Esophagus (tissue), 2 donors: Measurements from ENCODE around the gene GPR55. TPM values are rescaled to one million over a fixed set of nuclear protein-coding genes. Genes with fewer than 3 reads are reported as not detected.

Experiments
- H3K27ac ChIP-seq, 2 donors: one replicate each; pipeline ENCODE4 v1.5.1; 2013; ENCODE audit warnings: low read depth in 2 of 2, mild to moderate bottlenecking in 2 of 2, inconsistent platforms in 1 of 2, low read length in 1 of 2, moderate library complexity in 1 of 2
- H3K27me3 ChIP-seq, 2 donors: one replicate each; pipeline ENCODE4 v1.6.1; 2013; ENCODE audit warnings: low read length in 2 of 2, control low read depth in 1 of 2, mild to moderate bottlenecking in 1 of 2; ENCODE audit not compliant: insufficient read depth in 2 of 2, control insufficient read depth in 1 of 2
- H3K36me3 ChIP-seq, 2 donors: one replicate each; pipeline ENCODE4 v1.6.1; 2013; ENCODE audit warnings: low read length in 1 of 2; ENCODE audit not compliant: control insufficient read depth in 2 of 2, insufficient read depth in 2 of 2
- H3K4me1 ChIP-seq, 2 donors: one replicate each; pipeline ENCODE4 v1.6.1; 2013; ENCODE audit warnings: low read length in 1 of 2; ENCODE audit not compliant: control insufficient read depth in 2 of 2, insufficient read depth in 2 of 2
- H3K4me3 ChIP-seq, 2 donors: one replicate each; pipeline ENCODE4 v1.5.1; 2013; ENCODE audit warnings: low read length in 2 of 2, mild to moderate bottlenecking in 2 of 2, low read depth in 1 of 2, moderate library complexity in 1 of 2
- H3K9me3 ChIP-seq, 2 donors: one replicate each; pipeline ENCODE4 v1.6.1; 2013; ENCODE audit warnings: mild to moderate bottlenecking in 2 of 2, low read depth in 1 of 2, low read length in 1 of 2, moderate library complexity in 1 of 2; ENCODE audit not compliant: control insufficient read depth in 2 of 2, insufficient read depth in 1 of 2
- WGBS, 2 donors: extraction: QIAGEN DNeasy Blood & Tissue Kit; methylation state at CpG; one replicate each; pipeline ENCODE4 v1.1.7; 2013; 5-methylcytosine and 5-hydroxymethylcytosine counted together
- polyA plus RNA-seq, 2 donors: library from polyadenylated mRNA; stranded (reverse); fragments of 200-250 nt; gene quantifications; one replicate each; pipeline ENCODE4 v1.2.3, GENCODE V29; 2013
- donor health status: healthy with polysubstance abuse.
- donor health status: Bipolar disorder and iron deficiency.

The GPR55 gene
- polyA plus RNA-seq, 2 donors, result 0.28 to 0.88 TPM

DNA sequence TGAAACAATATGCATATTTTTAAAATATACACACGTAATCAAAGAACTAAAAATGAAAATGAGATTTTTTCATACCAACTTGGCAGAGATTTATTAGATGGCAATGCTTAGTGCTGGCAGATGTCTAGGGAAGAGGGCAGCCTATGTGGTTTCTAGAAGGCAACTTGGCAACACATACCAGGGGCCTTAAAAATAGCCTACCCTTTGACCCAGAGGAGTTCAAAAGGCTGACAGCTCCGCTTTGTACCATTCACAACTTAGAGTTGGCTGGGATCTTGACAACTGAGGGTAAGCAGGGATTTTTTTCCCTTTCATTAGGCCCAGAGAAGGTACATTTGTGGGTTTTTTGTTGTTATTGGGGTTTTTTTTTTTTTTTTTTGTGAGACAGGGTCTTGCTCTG is 26.4 kb upstream of the GPR55 start:
- H3K9me3 ChIP-seq, result peaks cover 0 to 2% of the 10 kb centered on the region in 2 donors
- 76 to 81% methylated on average over 2 of the region's 2 CpGs for WGBS, 2 donors
- no peak overlapping the region for H3K4me3 ChIP-seq
- H3K27me3 ChIP-seq, result no peaks in the 10 kb centered on the region
- no peak overlapping the region for H3K27ac ChIP-seq
- no peaks in the 10 kb centered on the region for H3K4me1 ChIP-seq
- H3K36me3 ChIP-seq, result no peaks in the 10 kb centered on the region

DNA sequence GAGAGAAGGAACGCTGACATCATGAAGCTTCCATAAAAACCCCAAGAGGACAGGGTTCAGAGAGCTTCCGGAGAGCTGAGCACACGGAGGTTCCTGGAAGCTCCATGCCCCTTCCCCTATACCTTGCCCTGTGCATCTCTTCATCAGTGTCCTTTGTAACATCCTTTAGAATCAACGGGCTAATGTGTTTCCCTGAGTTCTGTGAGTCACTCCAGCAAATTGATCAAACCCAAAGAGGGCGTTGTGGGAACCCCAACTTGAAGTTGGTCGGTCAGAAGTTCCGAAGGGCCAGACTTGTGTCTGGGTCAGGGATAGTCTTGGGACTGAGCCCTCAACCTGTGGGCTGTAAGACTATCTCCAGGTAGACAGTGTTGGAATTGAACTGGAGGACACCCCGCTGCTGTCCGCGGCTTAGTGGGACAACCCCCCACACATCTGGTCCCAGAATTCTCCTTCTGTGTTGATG is 25.9 kb upstream of the GPR55 start:
- no peak overlapping the region for H3K4me3 ChIP-seq
- peaks cover 0 to 2% of the 10 kb centered on the region in 2 donors for H3K9me3 ChIP-seq
- 91% methylated on average over 10 of the region's 10 CpGs for WGBS, 2 donors
- H3K4me1 ChIP-seq, result no peaks in the 10 kb centered on the region
- no peaks in the 10 kb centered on the region for H3K27me3 ChIP-seq
- no peaks in the 10 kb centered on the region for H3K36me3 ChIP-seq
- H3K27ac ChIP-seq, result no peak overlapping the region

DNA sequence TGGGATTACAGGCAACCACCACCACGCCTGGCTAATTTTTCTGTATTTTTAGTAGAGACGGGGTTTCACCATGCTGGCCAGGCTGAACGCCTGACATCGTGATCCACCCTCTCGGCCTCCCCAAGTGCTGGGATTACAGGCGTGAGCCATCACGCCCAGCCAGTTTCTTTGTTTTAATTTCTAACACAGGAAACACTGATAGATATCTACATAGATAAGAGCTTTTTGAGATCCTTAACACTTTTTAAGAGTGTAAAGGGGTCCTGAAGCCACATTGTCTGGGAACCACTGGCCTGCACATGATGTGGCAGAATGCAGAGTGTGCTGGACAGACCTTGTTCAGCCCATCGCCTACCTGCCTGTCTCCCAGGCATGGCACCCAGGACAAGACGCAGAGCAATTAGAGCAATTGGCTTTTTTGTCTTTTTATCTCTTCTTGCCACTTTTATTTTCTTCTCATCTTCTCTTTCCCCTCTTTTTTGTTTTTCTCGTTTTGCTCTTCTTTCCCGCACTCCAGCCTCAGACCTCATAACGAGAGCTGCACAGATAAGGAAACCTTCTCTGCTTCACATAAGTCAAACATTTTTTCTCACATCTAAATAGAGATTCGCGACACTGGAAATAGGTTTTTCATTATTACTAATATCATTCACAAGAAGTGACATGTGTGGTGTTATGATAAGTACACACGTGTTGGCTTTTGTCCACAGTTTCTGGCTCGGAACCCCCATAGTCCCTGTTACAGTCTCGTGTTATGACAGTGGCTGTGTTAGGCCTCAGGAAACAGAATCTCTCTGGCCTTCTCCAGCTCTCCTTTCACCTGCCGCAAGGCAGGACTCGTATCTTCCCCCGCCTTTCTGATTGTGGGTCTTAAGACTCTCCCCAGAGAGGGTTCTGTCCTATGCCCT is 25.2 kb upstream of the GPR55 start:
- H3K27ac ChIP-seq, result no peak overlapping the region
- WGBS, 2 donors, result 79 to 82% methylated on average over 20 of the region's 20 CpGs
- H3K36me3 ChIP-seq, result no peaks in the 10 kb centered on the region
- H3K9me3 ChIP-seq, result peaks cover 0 to 2% of the 10 kb centered on the region in 2 donors
- no peak overlapping the region for H3K4me3 ChIP-seq
- no peaks in the 10 kb centered on the region for H3K27me3 ChIP-seq
- no peaks in the 10 kb centered on the region for H3K4me1 ChIP-seq

DNA sequence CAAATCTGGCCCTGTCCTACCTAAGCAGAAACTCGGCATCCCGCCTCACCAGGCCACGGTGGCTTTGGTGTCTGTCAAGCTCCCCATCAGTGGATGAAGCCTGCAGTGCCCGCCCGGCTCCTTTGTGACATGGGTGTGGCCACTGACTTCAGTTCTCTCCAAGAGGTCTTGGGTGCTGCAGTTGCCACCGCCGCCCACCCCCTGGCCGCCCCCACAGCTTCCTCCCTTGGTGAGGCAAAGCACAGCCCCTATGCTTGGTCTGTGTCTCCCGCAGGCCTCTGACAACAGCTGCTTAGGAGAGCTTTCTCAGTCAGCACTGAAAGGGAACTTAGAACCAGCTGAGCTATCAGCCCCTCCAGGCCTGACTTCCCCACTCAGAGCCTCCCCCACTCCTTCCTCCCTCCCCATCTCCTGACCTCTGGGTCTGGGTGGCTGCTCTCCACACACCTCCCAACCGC is 22.9 kb upstream of the GPR55 start:
- H3K4me3 ChIP-seq, result no peak overlapping the region
- H3K27me3 ChIP-seq, result no peaks in the 10 kb centered on the region
- 76 to 84% methylated on average over 10 of the region's 10 CpGs for WGBS, 2 donors
- peaks cover 0 to 2% of the 10 kb centered on the region in 2 donors for H3K9me3 ChIP-seq
- H3K27ac ChIP-seq, result no peak overlapping the region
- no peaks in the 10 kb centered on the region for H3K36me3 ChIP-seq
- H3K4me1 ChIP-seq, result no peaks in the 10 kb centered on the region

DNA sequence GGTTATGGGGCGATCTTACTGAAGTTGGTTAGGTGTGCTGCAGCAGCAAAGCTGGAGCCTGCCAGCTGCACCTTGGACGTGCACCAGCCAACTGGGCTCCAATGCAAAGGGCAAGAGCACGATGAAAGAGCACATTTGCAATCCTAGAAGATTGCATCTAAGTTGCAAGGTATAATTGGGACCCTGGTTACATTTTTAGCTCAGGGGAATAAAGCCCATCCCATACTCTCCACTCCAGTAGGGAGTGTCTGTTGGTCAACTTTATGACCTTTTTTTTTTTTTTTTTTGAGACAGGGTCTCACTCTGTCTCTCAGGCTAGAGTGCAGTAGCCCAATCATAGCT is 22.2 kb upstream of the GPR55 start:
- no peaks in the 10 kb centered on the region for H3K4me1 ChIP-seq
- H3K9me3 ChIP-seq, result peaks cover 0 to 2% of the 10 kb centered on the region in 2 donors
- H3K4me3 ChIP-seq, result no peak overlapping the region
- H3K27ac ChIP-seq, result no peak overlapping the region
- no peaks in the 10 kb centered on the region for H3K36me3 ChIP-seq
- WGBS, 2 donors, result 81 to 91% methylated on average over 3 of the region's 3 CpGs
- no peaks in the 10 kb centered on the region for H3K27me3 ChIP-seq

DNA sequence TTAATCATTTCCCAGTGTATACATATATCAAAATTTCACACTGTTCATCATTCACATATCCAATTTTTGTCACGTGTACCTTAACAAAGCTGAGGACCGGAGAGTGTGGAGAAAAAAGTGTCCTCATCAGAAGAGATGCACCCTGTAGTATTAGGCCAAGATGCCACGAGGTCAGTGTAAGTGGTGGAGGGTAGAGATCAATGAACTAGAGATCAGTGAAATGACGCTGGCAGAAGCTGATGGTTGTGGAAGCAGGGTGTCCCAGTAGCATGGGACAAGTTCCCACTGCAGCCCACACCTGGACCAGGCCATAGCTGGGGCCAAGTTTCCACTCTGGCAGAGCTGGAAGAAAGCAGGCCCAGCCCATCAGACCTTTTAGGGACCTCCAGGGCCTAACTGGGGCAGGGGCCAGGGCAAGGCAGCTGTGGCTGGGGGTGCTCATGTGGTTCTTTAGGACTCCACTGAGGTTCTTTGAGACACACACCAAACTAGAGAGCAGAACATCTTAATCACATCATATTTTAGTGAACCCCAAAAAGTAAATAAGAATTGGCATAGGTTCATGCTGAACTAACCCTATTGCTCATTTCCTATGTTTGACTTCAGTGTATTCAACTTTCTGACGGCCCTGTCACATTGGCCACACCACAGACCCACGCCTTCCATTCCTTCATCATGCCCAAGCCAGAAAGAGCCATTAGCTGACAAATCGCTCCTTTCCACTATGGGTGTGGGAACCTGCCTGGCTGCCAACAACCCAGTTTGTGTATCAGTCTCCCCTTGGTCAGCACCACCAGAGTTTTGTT is 21.6 kb upstream of the GPR55 start:
- H3K36me3 ChIP-seq, result no peaks in the 10 kb centered on the region
- 84 to 85% methylated on average over 7 of the region's 7 CpGs for WGBS, 2 donors

DNA sequence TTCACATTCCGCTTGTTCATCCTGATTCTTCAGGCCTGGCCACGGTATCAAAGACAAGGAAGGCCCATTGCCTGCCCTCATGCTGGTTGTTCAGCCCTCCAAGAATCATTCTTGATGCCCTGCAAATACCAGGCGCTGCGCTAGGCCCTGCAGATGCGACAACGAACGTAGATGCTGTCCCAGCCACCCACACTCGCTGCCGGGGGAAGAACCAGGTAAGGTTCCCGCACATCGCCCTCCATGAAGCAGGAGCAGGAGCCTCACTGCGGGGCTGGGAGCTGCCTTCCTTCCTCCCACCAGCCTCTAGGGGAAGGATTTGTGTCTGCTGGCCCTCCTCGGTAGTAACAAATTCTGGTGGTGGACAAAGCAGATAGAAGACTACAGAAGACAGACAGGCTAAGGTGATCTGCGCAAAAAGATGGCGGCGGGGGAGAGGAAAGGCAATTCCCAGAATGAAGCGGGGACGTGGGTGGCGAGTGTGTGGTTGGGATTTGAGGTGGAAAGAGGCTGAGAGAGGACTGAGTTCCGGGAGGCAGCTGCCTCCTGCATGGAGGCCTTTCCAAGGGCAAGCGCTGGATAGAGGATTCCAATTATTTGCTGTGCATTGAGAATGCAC is 19.8 kb upstream of the GPR55 start:
- H3K4me3 ChIP-seq, result no peak overlapping the region
- no peaks in the 10 kb centered on the region for H3K4me1 ChIP-seq
- H3K27ac ChIP-seq, result no peak overlapping the region
- H3K9me3 ChIP-seq, result no peaks in the 10 kb centered on the region
- H3K36me3 ChIP-seq, result no peaks in the 10 kb centered on the region
- WGBS, 2 donors, result 92 to 93% methylated on average over 21 of the region's 21 CpGs
- no peaks in the 10 kb centered on the region for H3K27me3 ChIP-seq

More for the DNA sequence above, 21.6 kb upstream of the GPR55 start:
- Histone ChIP-seq H3K27ac (no peak overlapping the region), H3K27me3 (no peaks in the 10 kb centered on the region), H3K4me3 (no peak overlapping the region), H3K4me1 (no peaks in the 10 kb centered on the region), H3K9me3 (no peaks in the 10 kb centered on the region)

DNA sequence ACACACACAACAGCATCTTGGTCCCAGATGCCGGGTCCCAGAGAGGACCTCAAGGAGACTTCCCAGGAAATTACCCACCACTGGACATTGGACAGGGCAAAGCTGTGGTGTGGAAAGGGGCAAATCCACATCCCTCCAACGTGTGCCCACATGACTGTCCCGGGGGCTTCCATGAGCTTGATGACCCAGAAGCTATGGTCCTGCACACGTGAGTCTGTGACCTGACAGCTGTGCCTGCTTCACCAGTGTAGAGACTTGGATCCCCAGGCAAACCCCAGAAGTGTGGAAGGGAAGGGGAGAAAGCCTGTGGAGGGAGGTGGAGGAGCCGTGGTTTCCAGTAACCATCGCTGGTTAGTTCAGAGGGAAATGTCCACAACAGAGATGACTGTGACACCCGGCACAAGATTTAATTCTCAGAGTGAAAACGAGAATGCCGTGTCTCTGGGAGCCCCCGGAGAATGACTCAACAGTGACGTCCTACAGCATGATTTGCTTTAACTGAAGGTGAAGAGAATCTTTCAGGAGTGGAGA is 19.1 kb upstream of the GPR55 start:
- WGBS, 2 donors, result 73 to 80% methylated on average over 11 of the region's 11 CpGs
- Histone ChIP-seq H3K36me3 (no peaks in the 10 kb centered on the region), H3K4me1 (no peaks in the 10 kb centered on the region), H3K9me3 (no peaks in the 10 kb centered on the region), H3K27me3 (no peaks in the 10 kb centered on the region), H3K27ac (no peak overlapping the region), H3K4me3 (no peak overlapping the region)
